Stomach (tissue), 9 donors: ENCODE results near the gene PITPNC1. TPM values are rescaled to one million over a fixed set of nuclear protein-coding genes. Genes with fewer than 3 reads are reported as not detected.
A peak's percentile ranks its signal among the peaks of the same experiment; 100 is the strongest.

Source experiments
- DNase-seq, 2 donors: peaks; one replicate each; pipeline versions ENCODE4 v3.0.0 to v3.0.0-alpha.2; 2013 to 2019
- H3K27ac ChIP-seq, 5 donors: fragments of 200-600 bp in 4 of 5; sonication (generic) in 4 of 5; one replicate each; pipeline ENCODE4 v1.5.1; 2013 to 2019; ENCODE audit warnings: mild to moderate bottlenecking in 1 of 5, moderate library complexity in 1 of 5
- H3K27me3 ChIP-seq, 3 donors: fragments of 200-600 bp; sonication (generic); one replicate each; pipeline ENCODE4 v1.5.1; 2017 to 2019; ENCODE audit warnings: mixed run types in 1 of 3
- H3K36me3 ChIP-seq, 4 donors: fragments of 200-600 bp; sonication (generic); 1 replicate in 3 of 4; 2 replicates in 1 of 4; pipeline ENCODE4 v1.5.1; 2016 to 2019
- H3K4me1 ChIP-seq, 4 donors: fragments of 200-600 bp; sonication (generic); one replicate each; pipeline ENCODE4 v1.5.1; 2016 to 2019
- H3K4me3 ChIP-seq, 4 donors: fragments of 200-600 bp; sonication (generic) in 3 of 4; one replicate each; pipeline ENCODE4 v1.5.1; 2016 to 2019; ENCODE audit warnings: mild to moderate bottlenecking in 1 of 4
- H3K9me3 ChIP-seq, 4 donors: fragments of 200-600 bp; sonication (generic); one replicate each; pipeline ENCODE4 v1.5.1; 2016 to 2019
- EP300 ChIP-seq: sonication (generic); formaldehyde crosslinking; IDR thresholded peaks from one replicate; pipeline ENCODE4 v1.6.1; 2017; ENCODE audit warnings: antibody characterized with exemption
- POLR2A ChIP-seq, 4 donors: fragments of 450-650 bp; IDR thresholded peaks; one replicate each; pipeline ENCODE4 v1.6.1; 2016; ENCODE audit warnings: antibody characterized with exemption in 4 of 4, control low read depth in 2 of 4, mild to moderate bottlenecking in 1 of 4, moderate library complexity in 1 of 4
- POLR2AphosphoS5 ChIP-seq, 3 donors: sonication (generic); formaldehyde crosslinking; IDR thresholded peaks; one replicate each; pipeline ENCODE4 v1.6.1; 2016; ENCODE audit warnings: antibody characterized with exemption in 3 of 3
- WGBS, 5 donors: extraction: QIAGEN DNeasy Blood & Tissue Kit in 3 of 5; methylation state at CpG; one replicate each; pipeline versions ENCODE4 v1.1.5 to v1.1.7; 2013 to 2018; 5-methylcytosine and 5-hydroxymethylcytosine counted together
- intact Hi-C: fragments of 100-400 bp; cut with DNase I; formaldehyde crosslinking; loops from one replicate; pipeline ENCODE4 v1.15.1; 2023; ENCODE audit warnings: low total_unique reads
- polyA plus RNA-seq, 3 donors: library from polyadenylated mRNA; stranded (reverse); fragments of 200-250 nt; gene quantifications; one replicate each; pipeline ENCODE4 v1.2.3, GENCODE V29; 2013
- total RNA-seq, 5 donors: library from RNA; depleted of rRNA; stranded (reverse); fragments of >200 nt; gene quantifications; one replicate each; pipeline versions ENCODE4 v1.1.0 to v1.2.3, GENCODE V29; 2014 to 2016
- TF ChIP-seq, protein P1 (sequence below), 7 experiments: fragments of 450-650 bp in 4 of 7; fragments of 200-600 bp in 3 of 7; sonication (generic) in 3 of 7; IDR thresholded peaks; one replicate each; pipeline ENCODE4 v1.5.1; 2016 to 2019; ENCODE audit warnings: antibody characterized with exemption in 7 of 7, control low read depth in 2 of 7, mild to moderate bottlenecking in 1 of 7
- donor health status: healthy with polysubstance abuse.
- donor health status: Bipolar disorder and iron deficiency.
- donor health status: healthy.

The PITPNC1 gene
- total and polyA plus RNA-seq, 8 donors = 2.3 to 25.3 (median 14.4) TPM

- Histone ChIP-seq H3K4me1 (peaks cover 32 to 46% (median 39%) of the 10 kb centered on the region in 4 donors), H3K4me3 (no peak overlapping the region), H3K36me3 (no peaks in the 10 kb centered on the region), H3K27me3 (no peaks in the 10 kb centered on the region), H3K27ac (no peak overlapping the region), H3K9me3 (no peaks in the 10 kb centered on the region)
- intact Hi-C loops = no loop called here
- whole genome bisulfite sequencing, 5 donors = 87 to 100% (median 94%) methylated on average over 3 of the region's 3 CpGs
- TF ChIP-seq, protein P1, sequence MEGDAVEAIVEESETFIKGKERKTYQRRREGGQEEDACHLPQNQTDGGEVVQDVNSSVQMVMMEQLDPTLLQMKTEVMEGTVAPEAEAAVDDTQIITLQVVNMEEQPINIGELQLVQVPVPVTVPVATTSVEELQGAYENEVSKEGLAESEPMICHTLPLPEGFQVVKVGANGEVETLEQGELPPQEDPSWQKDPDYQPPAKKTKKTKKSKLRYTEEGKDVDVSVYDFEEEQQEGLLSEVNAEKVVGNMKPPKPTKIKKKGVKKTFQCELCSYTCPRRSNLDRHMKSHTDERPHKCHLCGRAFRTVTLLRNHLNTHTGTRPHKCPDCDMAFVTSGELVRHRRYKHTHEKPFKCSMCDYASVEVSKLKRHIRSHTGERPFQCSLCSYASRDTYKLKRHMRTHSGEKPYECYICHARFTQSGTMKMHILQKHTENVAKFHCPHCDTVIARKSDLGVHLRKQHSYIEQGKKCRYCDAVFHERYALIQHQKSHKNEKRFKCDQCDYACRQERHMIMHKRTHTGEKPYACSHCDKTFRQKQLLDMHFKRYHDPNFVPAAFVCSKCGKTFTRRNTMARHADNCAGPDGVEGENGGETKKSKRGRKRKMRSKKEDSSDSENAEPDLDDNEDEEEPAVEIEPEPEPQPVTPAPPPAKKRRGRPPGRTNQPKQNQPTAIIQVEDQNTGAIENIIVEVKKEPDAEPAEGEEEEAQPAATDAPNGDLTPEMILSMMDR (IDR thresholded peaks at IDR 0.05) = no peak
- TF ChIP-seq POLR2AphosphoS5 (IDR thresholded peaks at IDR 0.05) = no peak
- TF ChIP-seq POLR2A (IDR thresholded peaks at IDR 0.05) = no peak
- TF ChIP-seq EP300 = no peak
- DNase-seq = no peak
These were observed 141.8 kb downstream of the PITPNC1 start for GRCh38 chr17:67518876-67519275.

DNA sequence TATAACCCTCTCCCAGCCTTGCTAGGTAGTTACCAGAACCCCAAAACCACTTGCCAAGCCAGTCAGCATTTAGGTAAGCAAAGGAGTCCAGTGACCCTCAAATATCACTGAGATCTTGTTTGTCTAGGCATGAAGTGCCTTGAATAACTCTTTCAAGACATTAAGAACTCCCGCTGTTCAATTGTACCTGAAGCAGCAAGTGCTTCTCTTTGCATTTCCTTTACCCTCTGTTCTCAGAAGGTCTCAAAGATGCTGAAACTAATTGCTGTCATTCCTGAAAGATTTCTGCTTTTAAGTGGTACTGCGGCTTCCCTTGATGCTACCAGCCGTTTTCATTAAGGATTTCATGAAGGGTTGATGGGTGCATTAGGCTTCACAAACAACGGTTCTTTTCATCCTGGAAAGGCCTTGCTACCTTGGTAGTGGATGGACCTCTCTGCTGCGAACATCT, 142.7 kb downstream of the PITPNC1 start:
- intact Hi-C loops = no loop called here
- no peak for TF ChIP-seq POLR2A (IDR thresholded peaks at IDR 0.05)
- no peak for TF ChIP-seq POLR2AphosphoS5 (IDR thresholded peaks at IDR 0.05)
- TF ChIP-seq, protein P1 (IDR thresholded peaks at IDR 0.05) = no peak
- TF ChIP-seq EP300 = no peak
- no peak overlapping the region for H3K4me3 ChIP-seq
- peaks cover 30 to 40% (median 36%) of the 10 kb centered on the region in 4 donors for H3K4me1 ChIP-seq
- no peaks in the 10 kb centered on the region for H3K36me3 ChIP-seq
- H3K9me3 ChIP-seq = no peaks in the 10 kb centered on the region
- H3K27me3 ChIP-seq = no peaks in the 10 kb centered on the region
- DNase-seq = no peak
- 68 to 81% (median 76%) methylated on average over 5 of the region's 5 CpGs for WGBS, 5 donors
- H3K27ac ChIP-seq = peak overlapping the region in 4 of 5 donors; percentile 10 to 61 (median 53)

DNA sequence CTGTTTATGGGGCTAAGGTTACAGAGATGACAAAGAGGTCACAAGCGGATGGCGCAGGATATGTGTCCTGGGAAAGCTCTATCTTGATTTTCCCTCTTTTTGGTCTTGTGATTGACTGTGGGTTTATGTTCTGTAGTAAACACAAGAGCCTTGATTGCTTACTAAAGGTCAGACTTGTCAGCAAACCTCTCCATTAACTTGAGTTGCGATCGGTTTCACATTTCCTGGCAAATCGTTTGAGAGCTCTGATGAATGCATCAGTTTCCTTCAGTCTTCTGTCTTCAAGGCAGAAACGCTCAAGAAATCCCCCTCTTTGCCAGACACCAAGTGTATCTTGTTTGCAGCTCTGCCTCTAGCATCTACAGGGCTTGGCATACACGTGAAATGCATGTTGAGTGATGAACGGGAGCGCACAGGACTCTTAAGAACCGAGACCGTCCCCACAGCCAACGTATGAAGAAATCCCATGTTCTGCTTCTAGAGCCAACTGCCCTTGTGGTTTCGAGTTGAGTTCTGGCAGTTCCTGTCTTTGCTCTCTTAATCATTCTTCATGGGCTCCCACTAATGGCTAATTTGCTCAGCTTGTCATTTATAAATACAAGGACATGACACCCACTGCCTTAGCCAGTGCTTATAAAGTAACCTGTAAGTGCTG, 143.3 kb downstream of the PITPNC1 start:
- 43 to 50% (median 49%) methylated on average over 13 of the region's 13 CpGs for WGBS, 5 donors
- intact Hi-C loops = no loop called here
- peaks cover 24 to 35% (median 31%) of the 10 kb centered on the region in 4 donors for H3K4me1 ChIP-seq
- H3K4me3 ChIP-seq = no peak overlapping the region
- peak overlapping the region in 4 of 5 donors; percentile 10 to 61 (median 53) for H3K27ac ChIP-seq
- H3K36me3 ChIP-seq = no peaks in the 10 kb centered on the region
- no peaks in the 10 kb centered on the region for H3K9me3 ChIP-seq
- H3K27me3 ChIP-seq = no peaks in the 10 kb centered on the region
- TF ChIP-seq, protein P1 (IDR thresholded peaks at IDR 0.05) = no peak
- TF ChIP-seq POLR2AphosphoS5 (IDR thresholded peaks at IDR 0.05) (peak in 1 of 3 donors; percentile 25), EP300 (no peak), POLR2A (IDR thresholded peaks at IDR 0.05) (no peak)
- DNase-seq = peak in 1 of 2 donors; percentile 32

- no peaks in the 10 kb centered on the region for H3K27me3 ChIP-seq
- H3K9me3 ChIP-seq = no peaks in the 10 kb centered on the region
- peaks cover 17 to 35% (median 23%) of the 10 kb centered on the region in 4 donors for H3K4me1 ChIP-seq
- H3K4me3 ChIP-seq = no peak overlapping the region
- peak in 1 of 2 donors; percentile 27 for DNase-seq
- intact Hi-C loops = no loop called here
- WGBS, 5 donors = 72 to 82% (median 74%) methylated on average over 10 of the region's 10 CpGs
- peak overlapping the region in 4 of 5 donors; percentile 10 to 61 (median 53) for H3K27ac ChIP-seq
- H3K36me3 ChIP-seq = no peaks in the 10 kb centered on the region
- TF ChIP-seq POLR2AphosphoS5 (IDR thresholded peaks at IDR 0.05) (no peak), EP300 (no peak), POLR2A (IDR thresholded peaks at IDR 0.05) (no peak)
- TF ChIP-seq, protein P1 (IDR thresholded peaks at IDR 0.05) = no peak
These were observed 144.1 kb downstream of the PITPNC1 start for GRCh38 chr17:67520916-67521774.
